Left renal cortex interstitium (tissue), 4 donors: ENCODE data around the gene RASSF3. TPM values are rescaled to one million over a fixed set of nuclear protein-coding genes. Genes with fewer than 3 reads are reported as not detected.
"Not testable (repeated sequence)": the region's sequence is repeated elsewhere in the genome, so short reads cannot be mapped to it uniquely, and the experiment has no call there.

ENCODE experiments used
- DNase-seq, 4 donors: peaks; one replicate each; pipeline ENCODE4 v3.0.0-alpha.2; 2013; ENCODE audit warnings: low read depth in 4 of 4, low spot score in 2 of 4, missing footprints in 1 of 4
- polyA plus RNA-seq, 4 donors: library from polyadenylated mRNA; unstranded; fragments of 120-200 nt; gene quantifications; one replicate each; pipeline ENCODE4 v1.2.1, GENCODE V29; 2013; ENCODE audit not compliant: insufficient read length in 4 of 4

RASSF3 gene
- polyA plus RNA-seq, 4 donors: 17.4 to 20.5 (median 18.8) TPM

- no peak for DNase-seq
Observed at GRCh38 chr12:64595863-64596793, 14.2 kb upstream of the RASSF3 start.

DNA sequence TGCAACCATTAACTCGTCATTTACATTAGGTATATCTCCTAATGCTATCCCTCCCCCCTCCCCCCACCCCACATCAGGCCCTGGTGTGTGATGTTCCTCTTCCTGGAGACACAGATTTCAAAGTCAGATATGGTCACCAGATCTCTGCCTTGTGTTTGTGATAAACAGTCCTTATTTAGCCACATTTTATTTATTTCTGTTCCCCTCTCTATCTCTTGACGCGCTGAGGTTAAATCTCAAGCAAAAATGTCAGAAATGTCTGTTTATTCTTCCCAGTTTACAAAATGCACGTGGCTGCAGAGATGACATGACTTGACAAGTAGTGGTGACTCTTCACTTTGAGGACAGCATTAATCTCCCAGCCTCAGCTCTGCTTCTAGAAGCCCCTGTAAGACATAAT is 11.5 kb upstream of the RASSF3 start:
- no peak for DNase-seq

GRCh38 chr12:64600164-64600561 is 10.1 kb upstream of the RASSF3 start:
- DNase-seq: no peak

DNA sequence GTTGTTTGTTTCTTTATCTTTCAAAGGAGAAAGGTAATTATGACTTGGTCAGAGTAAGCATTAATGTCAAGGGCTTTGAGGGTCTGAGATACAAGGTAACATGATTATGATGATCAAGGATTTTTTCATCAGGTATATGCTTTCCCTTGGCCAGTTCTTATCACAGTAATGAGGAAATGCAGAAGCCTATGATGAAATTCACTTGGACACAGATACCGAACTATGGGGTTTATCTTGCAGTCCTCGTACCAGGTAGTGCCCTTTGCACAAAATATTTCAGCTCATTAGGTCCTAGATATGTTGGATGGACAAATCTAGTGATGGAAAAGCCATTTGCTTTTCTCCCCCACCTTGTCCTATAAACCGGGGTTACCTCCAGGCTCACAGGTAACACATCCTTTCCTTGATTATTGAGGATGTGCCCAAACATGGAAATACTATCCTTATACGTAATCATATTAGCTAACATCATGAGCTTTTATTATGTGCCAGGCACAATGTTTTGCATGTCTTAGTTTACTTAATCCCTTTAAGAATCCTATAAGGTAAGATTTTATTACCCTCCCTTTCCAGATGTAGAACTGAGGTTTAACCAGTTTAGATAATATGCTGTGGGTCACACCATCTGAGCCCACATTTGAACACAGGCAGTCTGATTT is 7.0 kb upstream of the RASSF3 start:
- DNase-seq: no peak

GRCh38 chr12:64608901-64609535 is 1.3 kb upstream of the RASSF3 start:
- DNase-seq: peak in 3 of 4 donors; percentile 37 to 67 (median 49)

GRCh38 chr12:64609536-64610078 is 688 bp upstream of the RASSF3 start:
- DNase-seq: peak in 3 of 4 donors; percentile 20 to 66 (median 52)

DNA sequence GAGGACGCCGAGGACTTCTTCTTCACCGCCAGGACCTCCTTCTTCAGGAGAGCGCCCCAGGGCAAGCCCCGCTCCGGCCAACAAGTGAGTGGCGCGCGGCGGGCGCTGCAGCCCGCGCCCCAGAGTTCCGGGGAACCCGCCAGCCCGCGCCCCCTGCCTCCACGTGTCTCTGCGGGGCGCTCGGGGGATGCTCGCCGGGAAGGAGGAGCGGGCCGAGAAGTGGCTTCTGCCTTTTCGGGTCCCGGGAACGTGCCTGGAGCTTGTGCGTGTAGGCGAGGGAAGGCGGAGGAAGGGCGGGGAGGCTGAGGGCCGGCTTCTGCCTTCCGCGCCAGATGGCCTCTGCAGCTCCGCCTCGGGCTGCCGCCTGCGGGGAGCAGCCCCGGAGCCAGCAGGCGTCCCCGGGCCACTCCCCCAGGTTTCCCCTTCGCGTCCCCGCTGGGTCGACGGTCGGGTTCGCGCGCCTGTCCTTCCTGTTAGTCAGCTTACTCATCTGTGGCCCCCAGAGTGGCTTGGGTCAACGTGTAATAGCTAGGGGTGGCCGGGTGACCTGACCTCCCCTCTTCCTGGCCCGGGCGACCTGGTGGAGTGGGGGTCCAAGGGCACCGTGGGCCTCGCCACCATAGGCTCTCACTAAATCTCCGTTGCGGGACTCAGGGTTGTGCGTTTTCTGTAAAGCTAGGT is 505 bp downstream of the RASSF3 start:
- DNase-seq: peak in 2 of 4 donors; percentile 19 to 34

- peak in 3 of 4 donors; percentile 21 to 36 (median 25) for DNase-seq
Observed at GRCh38 chr12:64611341-64612284, 1.3 kb downstream of the RASSF3 start.

GRCh38 chr12:64612843-64613242 is 2.5 kb downstream of the RASSF3 start:
- no peak for DNase-seq

GRCh38 chr12:64613775-64614398 is 3.6 kb downstream of the RASSF3 start:
- DNase-seq: not testable (repeated sequence)

DNA sequence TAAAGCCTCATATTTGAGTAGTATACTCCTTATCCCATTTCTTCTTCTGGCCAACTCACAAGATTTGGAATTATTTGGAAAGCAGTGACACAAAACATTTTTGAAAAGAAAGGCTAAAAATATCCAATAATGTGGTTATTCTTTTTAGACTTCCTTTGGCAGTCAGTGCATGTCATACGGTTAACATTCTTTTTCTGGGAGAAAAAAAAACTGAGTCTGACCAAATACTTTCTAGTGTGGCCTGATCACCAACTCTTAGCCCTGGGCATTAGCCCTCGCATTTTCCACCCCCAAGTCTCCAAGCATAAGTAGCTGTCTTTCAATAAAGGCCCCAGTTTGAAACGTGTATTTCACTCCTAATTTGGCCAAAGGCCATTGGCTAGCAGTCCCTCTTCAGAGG is 5.9 kb downstream of the RASSF3 start:
- DNase-seq: no peak

GRCh38 chr12:64618953-64619590 is 8.8 kb downstream of the RASSF3 start:
- DNase-seq: no peak

- no peak for DNase-seq
Observed at GRCh38 chr12:64621257-64621942, 11.1 kb downstream of the RASSF3 start.

DNA sequence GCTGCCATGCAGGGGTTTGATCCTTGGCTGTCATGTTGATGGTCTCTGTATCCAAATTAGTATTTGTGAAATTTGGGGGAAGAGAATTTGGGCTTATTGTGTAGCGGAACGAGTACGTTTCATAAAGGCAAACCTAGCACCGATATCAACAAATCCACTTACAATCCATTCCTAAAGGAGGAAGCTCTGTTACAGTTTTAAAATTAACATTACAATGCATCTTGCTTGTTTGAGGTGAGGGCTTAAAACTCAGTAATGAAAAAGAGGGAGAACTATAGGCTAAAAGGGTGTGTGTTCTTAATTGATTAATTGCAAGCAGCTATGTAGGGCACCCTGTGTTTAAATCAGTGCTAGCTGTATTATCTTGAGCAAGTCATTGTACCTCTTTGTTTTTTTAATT is 13.7 kb downstream of the RASSF3 start:
- DNase-seq: no peak

DNA sequence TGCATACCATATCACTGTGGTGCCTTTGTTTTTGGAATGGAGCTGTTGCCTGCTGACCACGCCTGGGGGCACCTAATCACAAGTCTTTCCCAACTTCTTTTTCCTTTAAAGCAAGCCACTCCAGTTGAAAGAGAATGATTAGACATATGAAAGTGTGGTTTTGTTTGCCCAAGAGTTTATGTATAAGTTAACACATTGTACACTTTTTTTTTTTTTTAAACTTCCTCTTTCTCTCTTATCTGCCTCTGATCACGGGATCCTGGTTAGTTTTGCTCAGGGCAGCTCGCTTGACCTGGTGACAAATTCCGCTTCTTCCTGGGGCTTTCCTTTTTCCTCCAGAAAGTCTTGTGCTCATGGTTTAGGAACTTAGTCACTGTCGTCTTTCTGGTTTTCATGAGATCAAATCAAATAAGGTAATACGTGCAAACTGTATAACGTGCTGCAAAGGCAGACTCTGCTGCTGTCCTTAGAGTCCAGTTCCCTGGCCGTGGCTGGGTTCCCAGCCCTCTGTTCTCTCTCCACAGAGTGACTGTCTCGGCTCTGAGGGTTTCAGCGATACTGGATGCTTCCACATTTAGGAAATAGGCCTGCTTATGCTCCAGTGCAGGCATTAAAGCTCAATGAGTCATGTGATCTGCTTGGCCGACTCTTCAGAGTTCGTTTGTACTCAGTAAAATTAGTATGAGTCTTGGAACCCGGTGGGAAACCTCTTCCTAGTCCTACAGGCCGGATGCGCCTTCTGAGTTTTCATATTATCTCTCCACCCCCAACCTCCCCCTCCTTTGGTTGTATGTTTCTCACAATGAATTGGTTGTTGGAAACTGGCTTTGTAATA is 15.2 kb downstream of the RASSF3 start:
- peak in 3 of 4 donors; percentile 19 to 24 (median 23) for DNase-seq

DNA sequence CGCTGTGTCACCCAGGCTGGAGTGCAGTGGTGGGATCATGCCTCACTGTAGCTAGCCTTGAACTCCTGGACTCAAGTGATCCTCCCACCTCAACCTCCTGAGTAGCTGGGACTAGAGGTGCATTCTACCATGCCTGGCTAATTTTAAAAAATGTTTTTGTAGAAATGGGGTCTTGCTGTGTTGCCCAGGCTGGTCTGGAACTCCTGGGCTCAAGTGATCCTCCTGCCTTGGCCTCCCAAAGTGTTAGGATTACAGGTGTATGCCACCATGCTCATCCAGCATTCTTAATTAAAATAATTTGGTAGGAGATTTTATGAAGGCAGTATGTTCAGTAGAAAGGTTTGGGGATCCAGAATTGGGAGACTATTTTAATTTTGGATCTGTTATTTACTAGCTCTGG is 16.3 kb downstream of the RASSF3 start:
- not testable (repeated sequence) for DNase-seq

GRCh38 chr12:64627771-64628170 is 17.5 kb downstream of the RASSF3 start:
- DNase-seq: no peak
